K562 (cell line): ENCODE measurements around the gene SAMD14. TPM values are rescaled to one million over a fixed set of nuclear protein-coding genes. Genes with fewer than 3 reads are reported as not detected.

Source experiments
- ARID4B ChIP-seq: sonication (generic); formaldehyde crosslinking; IDR thresholded peaks from 2 replicates; pipeline ENCODE4 v1.8.0; 2022; ENCODE audit warnings: mild to moderate bottlenecking, missing genetic modification reagents
- CBX8 ChIP-seq: fragments of 200-600 bp; sonication (generic); IDR thresholded peaks from 2 replicates; pipeline ENCODE4 v1.6.1; 2012; ENCODE audit warnings: borderline replicate concordance, mixed run types, low read depth, mild to moderate bottlenecking, moderate library complexity, mixed read lengths, low read length, control low read depth, inconsistent platforms; ENCODE audit not compliant: poor library complexity, severe bottlenecking; ENCODE audit errors: extremely low read depth
- E2F6 ChIP-seq, 2 experiments: IDR thresholded peaks; 2 replicates each; pipeline ENCODE4 v1.6.1; 2011; ENCODE audit warnings: borderline replicate concordance in 1 of 2, control low read depth in 1 of 2, low read depth in 1 of 2, low read length in 1 of 2, mild to moderate bottlenecking in 1 of 2, mixed read lengths in 1 of 2, moderate library complexity in 1 of 2; ENCODE audit not compliant: insufficient read depth in 1 of 2, insufficient read length in 1 of 2, poor library complexity in 1 of 2, severe bottlenecking in 1 of 2; ENCODE audit errors: extremely low read depth in 1 of 2
- ETS2 ChIP-seq: IDR thresholded peaks from 2 replicates; pipeline ENCODE4 v1.6.1; 2016; ENCODE audit warnings: borderline replicate concordance, missing genetic modification characterization, mild to moderate bottlenecking, moderate library complexity, missing compliant biosample characterization; ENCODE audit not compliant: poor library complexity, severe bottlenecking
- FOXK2 ChIP-seq, 2 experiments: fragments of 450-650 bp; IDR thresholded peaks in 1 of 2; conservative IDR thresholded peaks in 1 of 2; 2 replicates each; pipeline ENCODE4 v1.6.1; 2016; ENCODE audit warnings: low read depth in 2 of 2, mild to moderate bottlenecking in 1 of 2
- GMEB1 ChIP-seq: fragments of 250-450 bp; sonication (Bioruptor Pico); IDR thresholded peaks from 2 replicates; pipeline ENCODE4 v1.4.0; 2020; ENCODE audit warnings: mild to moderate bottlenecking
- MAZ ChIP-seq, 2 experiments: fragments of 450-650 bp in 1 of 2; sonication (generic) in 1 of 2; formaldehyde crosslinking; IDR thresholded peaks in 1 of 2; conservative IDR thresholded peaks in 1 of 2; 2 replicates each; pipeline versions ENCODE4 v1.4.0 to v1.5.0; 2020; ENCODE audit warnings: mild to moderate bottlenecking in 1 of 2, missing genetic modification reagents in 1 of 2
- PCBP1 ChIP-seq: fragments of 200-400 bp; formaldehyde crosslinking; IDR thresholded peaks from 2 replicates; pipeline ENCODE4 v1.6.1; 2018; ENCODE audit warnings: mild to moderate bottlenecking, low read depth, low read length; ENCODE audit not compliant: poor library complexity, severe bottlenecking
- SRSF3 ChIP-seq: fragments of 200-400 bp; formaldehyde crosslinking; IDR thresholded peaks from 2 replicates; pipeline ENCODE4 v1.6.1; 2016; ENCODE audit warnings: mild to moderate bottlenecking, low read length, moderate library complexity; ENCODE audit not compliant: insufficient read depth
- TBP ChIP-seq: optimal IDR thresholded peaks from 2 replicates; pipeline ENCODE3; 2011; ENCODE audit warnings: low read depth, low read length, improper control_type of control experiment
- ZNF24 ChIP-seq: fragments of 450-650 bp; IDR thresholded peaks from 2 replicates; pipeline ENCODE4 v1.6.1; 2016
- ZNF398 ChIP-seq: fragments of 250-450 bp; sonication (Bioruptor Pico); IDR thresholded peaks from 2 replicates; pipeline ENCODE4 v1.8.0; 2021; ENCODE audit warnings: moderate library complexity, mild to moderate bottlenecking, inconsistent platforms
- polyA plus RNA-seq, 8 experiments: library from polyadenylated mRNA; depleted of rRNA in 4 of 8; stranded (reverse) in 5 of 8; unstranded in 3 of 8; fragments of >200 nt; fragmentation: Nextera tagmentation in 2 of 8; fragmentation: Illumina TruSeq in 1 of 8; extraction: Ambion mirVana in 2 of 8; extraction: Trizol in 1 of 8; gene quantifications; 2 replicates each; pipeline versions ENCODE4 v1.2.1 to v1.2.3, GENCODE V29; 2011 to 2014; ENCODE audit warnings: inconsistent platforms in 1 of 8, missing spikeins in 1 of 8
- total RNA-seq, 7 experiments: library from RNA; depleted of rRNA in 6 of 7; stranded (reverse); fragments of >200 nt in 6 of 7; fragmentation: Illumina TruSeq in 2 of 7; extraction: Trizol in 2 of 7; gene quantifications; 2 replicates each; pipeline versions ENCODE4 v1.2.1 to v1.2.3, GENCODE V29; 2011 to 2021; ENCODE audit warnings: low replicate concordance in 1 of 7

SAMD14 gene
- total and polyA plus RNA-seq, 9 of the 15 experiments (the other 6 are each of a cell fraction or from before 2014, with no cell fraction given): 0.04 to 0.07 TPM; not detected in 7

- no peak for TF ChIP-seq ETS2 (tag)
- no peak for TF ChIP-seq FOXK2 (conservative IDR thresholded peaks at IDR 0.05 in 1 of 2, IDR thresholded peaks at IDR 0.05 in 1 of 2; ENCODE audit: low read depth in 2 of 2)
- TF ChIP-seq MAZ (CRISPR knock-in tag; conservative IDR thresholded peaks at IDR 0.05 in 1 of 2, IDR thresholded peaks at IDR 0.05 in 1 of 2): 0 out of 4 replicates have a peak, but pooled peaks of 1 of the 2 experiments have one; percentile 41
- TF ChIP-seq ARID4B (CRISPR knock-in tag): peak; percentile 53
- no peak for TF ChIP-seq TBP
- peak; percentile 55 for TF ChIP-seq GMEB1 (CRISPR knock-in tag)
- TF ChIP-seq ZNF24: peak; percentile 67
- no peak for TF ChIP-seq ZNF398 (CRISPR knock-in tag)
- no peak for TF ChIP-seq SRSF3
- TF ChIP-seq E2F6 (IDR thresholded peaks at IDR 0.05; ENCODE audit: borderline replicate concordance in 1 of 2, extremely low read depth in 1 of 2, insufficient read depth in 1 of 2, insufficient read length in 1 of 2, low read depth in 1 of 2, low read length in 1 of 2, poor library complexity in 1 of 2, severe bottlenecking in 1 of 2): peak; percentile 65 to 80
- no peak for TF ChIP-seq CBX8
- peak; percentile 68 for TF ChIP-seq PCBP1
These were observed 19.7 kb upstream of the SAMD14 start (continued) for GRCh38 chr17:50149417-50150353.
